GM19238 (cell line): ENCODE results near the gene SKOR1.

Experiments
- DNase-seq: peaks from one replicate; pipeline ENCODE4 v3.0.0; 2011; ENCODE audit warnings: low spot score; ENCODE audit not compliant: insufficient read length

SKOR1 gene

GRCh38 chr15:67794832-67795574 lies 30.3 kb upstream of the SKOR1 start:
- DNase-seq, result no peak

GRCh38 chr15:67796196-67797127 lies 28.8 kb upstream of the SKOR1 start:
- DNase-seq, result no peak

GRCh38 chr15:67799801-67800205 lies 25.5 kb upstream of the SKOR1 start:
- DNase-seq, result no peak

- no peak for DNase-seq
Measured at GRCh38 chr15:67801142-67801541, 24.2 kb upstream of the SKOR1 start.

DNA sequence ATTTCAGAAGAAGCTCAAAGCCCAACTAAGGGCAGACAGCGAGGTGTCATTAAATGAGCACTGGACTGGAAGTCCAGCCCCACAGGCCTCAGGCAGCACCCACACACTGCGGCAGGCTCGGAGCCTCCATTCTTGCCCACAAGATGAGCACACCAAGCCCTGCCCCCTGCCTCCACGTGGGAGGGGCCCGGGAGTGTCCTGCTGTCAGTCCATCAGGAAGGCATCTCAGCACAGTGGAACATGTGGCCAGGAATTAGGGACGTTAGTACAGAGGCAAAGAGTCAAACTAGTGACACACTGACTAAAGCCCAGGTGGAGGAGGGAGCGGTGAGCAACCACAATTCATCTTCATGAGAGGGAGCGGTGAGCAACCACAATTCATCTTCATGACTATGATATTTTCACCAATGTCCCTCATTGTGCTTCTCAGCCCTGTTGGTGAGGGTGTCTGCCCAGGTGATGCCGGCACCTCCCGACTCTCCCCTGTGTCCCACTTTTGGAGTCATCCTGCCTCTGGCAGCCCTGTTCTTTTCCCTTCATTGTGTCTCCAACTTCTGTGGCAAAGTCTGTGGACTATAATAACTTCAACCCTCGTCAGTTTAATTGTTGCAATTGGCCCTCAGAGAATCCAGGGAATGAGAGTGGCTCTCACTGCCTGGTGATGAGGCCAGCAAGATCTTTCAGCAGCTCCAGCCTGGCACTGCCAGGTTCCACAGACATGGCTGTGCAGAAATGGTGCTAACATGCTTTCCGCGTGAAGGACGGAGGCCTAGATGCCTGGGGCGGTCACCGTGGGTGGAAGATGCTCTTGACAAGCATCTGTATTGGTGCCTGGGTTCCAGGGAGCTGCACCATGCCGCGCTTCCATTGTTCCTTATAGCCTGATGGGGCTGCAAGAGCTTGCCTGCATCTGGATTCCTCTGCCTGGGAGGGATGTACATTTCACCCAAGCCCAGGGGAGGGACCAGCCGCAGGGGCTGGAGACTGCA lies 23.1 kb upstream of the SKOR1 start:
- DNase-seq, result no peak

GRCh38 chr15:67803299-67803698 lies 22.0 kb upstream of the SKOR1 start:
- DNase-seq, result no peak

DNA sequence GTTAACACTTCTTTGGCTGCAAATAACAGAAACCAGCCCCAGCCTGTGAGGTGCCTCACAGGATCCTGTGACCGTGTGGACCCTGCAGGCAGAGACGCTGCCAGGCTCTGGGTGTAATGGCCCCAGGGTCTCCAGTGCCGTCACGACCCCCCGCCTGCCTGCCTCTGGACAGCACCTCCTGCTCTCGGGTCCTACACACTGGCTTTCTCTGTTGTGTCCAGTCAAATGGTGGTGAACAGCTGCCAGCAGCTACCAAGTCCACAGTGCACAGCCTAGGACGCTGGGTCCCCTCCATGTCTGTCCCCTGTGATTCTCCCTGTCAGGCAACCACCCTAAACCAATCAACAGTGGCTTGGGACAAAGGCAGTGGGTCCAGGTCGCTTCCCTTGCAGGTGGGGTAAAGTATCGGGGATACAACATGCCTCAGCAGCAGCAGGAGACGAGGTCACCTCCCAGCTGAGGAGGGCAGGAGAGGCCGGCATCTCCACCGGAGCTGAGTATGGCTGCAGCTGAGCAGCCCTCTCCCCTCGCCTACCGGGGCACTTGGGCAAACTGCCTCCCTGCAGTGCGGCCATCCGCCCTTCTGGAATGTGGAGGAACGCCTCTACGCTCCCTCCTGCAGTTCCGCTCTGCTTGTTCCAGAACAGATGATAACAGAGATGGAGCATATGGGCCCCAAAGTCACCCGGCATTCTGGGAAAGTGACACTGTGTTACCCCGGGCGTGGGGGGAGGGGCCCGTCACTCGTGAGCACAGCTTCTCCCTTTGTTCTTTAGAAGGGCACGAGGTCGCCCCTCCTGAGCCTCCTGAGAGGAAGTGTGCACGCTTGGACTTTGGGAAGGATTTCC lies 21.1 kb upstream of the SKOR1 start:
- DNase-seq, result no peak

GRCh38 chr15:67805008-67805665 lies 20.2 kb upstream of the SKOR1 start:
- DNase-seq, result no peak

- DNase-seq, result no peak
Measured at GRCh38 chr15:67805666-67806516, 19.4 kb upstream of the SKOR1 start.

GRCh38 chr15:67806536-67806935 lies 18.8 kb upstream of the SKOR1 start:
- DNase-seq, result no peak

DNA sequence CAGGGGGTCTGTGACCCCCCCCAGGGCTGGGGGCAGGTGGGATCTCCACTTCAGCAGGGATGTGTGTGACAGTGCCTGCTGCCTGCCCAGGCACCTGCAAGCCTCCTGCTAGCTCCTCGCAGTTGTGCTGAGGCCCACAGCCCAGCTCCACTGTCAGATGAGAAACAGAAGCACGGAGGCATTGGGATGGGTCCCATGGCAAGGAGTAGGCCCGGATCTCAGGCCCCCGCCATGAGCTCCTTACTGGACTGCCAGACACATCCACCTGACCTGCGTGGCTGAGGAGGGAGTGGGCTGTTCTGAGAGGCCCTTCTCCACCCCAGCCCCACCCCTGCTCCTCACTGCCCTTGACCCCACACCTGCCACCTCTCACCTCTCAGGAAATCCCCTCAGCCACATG lies 18.2 kb upstream of the SKOR1 start:
- no peak for DNase-seq

DNA sequence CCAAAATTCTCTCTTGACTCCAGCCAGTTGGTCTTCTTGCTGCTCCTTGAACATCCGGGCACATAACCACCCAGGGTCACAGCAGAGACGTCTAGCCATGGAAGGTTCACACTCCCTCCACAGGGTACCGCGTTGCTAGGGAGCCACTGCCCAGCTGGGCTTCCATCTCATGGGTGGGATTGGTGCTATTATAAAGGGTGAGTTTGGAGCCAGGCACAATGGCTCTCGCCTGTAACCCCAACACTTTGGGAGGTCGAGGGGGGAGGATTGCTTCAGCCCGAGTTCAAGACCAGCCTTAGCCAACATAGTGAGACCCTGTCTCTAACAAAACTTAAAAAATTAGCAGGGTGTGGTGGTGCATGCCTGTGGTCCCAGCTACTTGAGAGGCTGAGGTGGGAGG lies 17.5 kb upstream of the SKOR1 start:
- DNase-seq, result no peak

DNA sequence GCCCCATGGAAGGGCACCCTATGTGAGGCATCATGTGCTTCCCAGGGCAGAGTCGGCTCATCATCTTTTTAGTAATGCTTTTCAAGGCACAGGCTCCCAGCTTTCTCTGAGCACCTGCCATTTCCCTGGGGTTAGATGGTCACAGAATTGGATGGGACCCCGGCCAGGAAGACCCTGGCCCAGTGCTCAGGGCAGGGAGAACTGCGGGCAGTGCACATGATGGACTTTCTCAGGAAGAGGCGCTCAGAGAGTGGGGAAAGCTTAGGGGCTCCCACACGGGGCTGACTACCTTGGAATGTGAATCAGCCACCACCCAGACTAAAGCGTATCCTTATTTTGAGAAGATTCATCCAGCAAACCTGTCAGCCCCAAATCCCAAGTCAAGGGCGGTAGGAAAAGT lies 16.5 kb upstream of the SKOR1 start:
- no peak for DNase-seq

DNA sequence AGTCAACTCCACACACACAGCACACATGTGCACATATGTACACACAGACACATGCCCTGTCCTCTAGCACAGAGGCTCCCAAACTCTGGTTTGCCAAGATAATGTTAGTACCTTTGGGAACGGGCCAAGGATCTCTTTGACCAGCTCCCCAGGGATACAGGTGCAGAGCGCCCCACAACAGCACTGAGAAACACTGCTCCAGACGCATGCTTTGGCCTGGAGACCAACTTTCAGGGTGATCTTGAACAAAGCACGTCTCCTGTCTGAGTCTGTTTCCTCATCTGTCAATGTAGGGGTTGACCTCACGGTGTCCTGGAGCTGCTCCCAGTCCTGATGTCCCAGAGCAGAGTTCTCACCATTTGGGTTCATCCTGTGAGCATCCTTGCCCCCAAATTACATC lies 15.9 kb upstream of the SKOR1 start:
- no peak for DNase-seq

DNA sequence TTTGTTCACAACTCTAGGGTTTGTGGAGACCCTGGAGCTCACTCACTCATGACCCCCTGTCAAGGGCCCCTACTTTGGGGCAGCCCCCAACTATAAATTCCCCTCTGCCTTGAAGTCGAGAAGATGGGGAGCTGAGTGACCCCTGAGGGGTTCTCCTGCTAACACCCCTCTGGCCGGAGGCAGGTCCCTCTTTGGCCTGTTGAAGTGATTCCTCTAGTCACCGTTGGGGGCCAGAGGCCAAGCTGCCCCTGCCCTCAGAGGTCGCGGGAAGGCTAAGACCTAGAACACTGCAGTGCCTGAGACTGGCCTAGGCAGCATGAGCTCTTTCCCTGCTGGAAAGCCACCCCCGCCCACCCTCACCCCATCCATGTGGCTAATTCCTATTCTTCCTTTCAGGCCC lies 15.4 kb upstream of the SKOR1 start:
- no peak for DNase-seq

- no peak for DNase-seq
Measured at GRCh38 chr15:67812241-67812644, 13.1 kb upstream of the SKOR1 start.

DNA sequence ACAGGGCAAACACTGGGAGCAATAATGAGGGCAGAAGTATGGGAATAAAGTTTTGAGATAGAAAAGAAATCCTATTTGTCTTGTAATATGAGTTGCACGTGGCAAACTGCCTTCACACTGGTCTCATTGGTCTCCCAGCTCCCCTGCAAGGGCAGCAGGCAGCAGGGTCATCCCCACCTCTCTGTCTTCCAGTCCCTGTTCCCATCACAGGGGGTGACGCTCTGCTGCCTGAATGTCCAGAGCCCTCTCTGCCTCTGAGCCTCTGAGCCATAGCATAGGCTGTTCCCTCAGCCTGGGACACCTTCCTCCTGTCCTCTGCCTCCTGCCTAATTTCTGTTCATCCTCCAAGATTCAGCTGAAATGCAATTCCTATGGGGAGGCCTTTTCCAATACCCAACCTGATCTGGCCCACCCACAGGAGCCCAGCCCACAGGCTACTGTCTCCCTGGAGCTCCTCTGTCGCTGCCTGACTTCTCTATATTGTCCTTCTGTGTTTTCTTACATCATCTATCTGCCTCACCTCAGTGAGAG lies 12.1 kb upstream of the SKOR1 start:
- no peak for DNase-seq

GRCh38 chr15:67815036-67815592 lies 10.2 kb upstream of the SKOR1 start:
- no peak for DNase-seq
